Measurements from ENCODE around the gene CATSPERZ. TPM values are rescaled to one million over a fixed set of nuclear protein-coding genes. Genes with fewer than 3 reads are reported as not detected.
A peak's percentile ranks its signal among the peaks of the same experiment; 100 is the strongest.

The CATSPERZ gene
- total and polyA plus RNA-seq, 9 of the 15 experiments (the other 6 are each of a cell fraction or from before 2014, with no cell fraction given) = 0.86 to 8.5 (median 3.5) TPM

DNA sequence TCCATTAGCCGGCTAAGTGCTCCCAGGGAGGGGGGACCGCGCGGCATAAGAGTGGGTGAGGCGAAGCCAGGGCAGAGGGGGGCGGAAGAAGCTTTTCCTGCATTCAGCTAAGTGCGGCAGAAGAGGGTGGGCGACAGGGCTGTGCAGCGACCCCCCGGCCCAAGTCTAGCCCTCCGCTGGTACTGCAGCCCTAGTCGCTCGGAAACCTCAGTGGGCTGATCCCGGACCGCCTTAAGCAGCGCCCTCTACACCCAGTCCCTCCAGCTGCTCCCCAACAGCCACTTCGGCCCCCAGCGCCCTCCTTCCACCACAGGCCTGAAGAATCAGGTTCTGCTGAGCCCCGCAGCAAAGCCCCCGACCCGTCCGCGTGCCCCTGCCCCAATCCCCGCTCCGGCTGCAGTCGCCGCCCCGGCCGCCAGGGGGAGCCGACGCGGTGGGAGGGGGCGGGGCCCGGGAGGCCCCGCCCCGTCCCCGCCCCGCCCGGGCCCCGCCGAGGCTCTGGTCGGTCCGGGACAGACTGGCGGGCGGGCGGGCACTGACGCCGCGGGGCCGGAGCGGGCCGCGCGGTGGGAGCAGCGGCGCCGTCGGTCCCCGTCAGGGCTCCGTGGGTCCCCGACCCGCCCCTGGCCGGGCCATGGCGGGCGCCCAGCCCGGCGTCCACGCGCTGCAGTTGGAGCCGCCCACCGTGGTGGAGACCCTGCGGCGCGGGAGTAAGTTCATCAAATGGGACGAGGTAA is 49.0 kb upstream of the CATSPERZ start, which contains the start of gene PLCB3 (continued):
- TF ChIP-seq, protein P1, sequence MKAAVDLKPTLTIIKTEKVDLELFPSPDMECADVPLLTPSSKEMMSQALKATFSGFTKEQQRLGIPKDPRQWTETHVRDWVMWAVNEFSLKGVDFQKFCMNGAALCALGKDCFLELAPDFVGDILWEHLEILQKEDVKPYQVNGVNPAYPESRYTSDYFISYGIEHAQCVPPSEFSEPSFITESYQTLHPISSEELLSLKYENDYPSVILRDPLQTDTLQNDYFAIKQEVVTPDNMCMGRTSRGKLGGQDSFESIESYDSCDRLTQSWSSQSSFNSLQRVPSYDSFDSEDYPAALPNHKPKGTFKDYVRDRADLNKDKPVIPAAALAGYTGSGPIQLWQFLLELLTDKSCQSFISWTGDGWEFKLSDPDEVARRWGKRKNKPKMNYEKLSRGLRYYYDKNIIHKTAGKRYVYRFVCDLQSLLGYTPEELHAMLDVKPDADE (conservative IDR thresholded peaks at IDR 0.05; ENCODE audit: control insufficient read depth, low read depth, low read length) = peak; percentile 56; the same call in 1 of the 2 replicates
- TF ChIP-seq, protein P2, sequence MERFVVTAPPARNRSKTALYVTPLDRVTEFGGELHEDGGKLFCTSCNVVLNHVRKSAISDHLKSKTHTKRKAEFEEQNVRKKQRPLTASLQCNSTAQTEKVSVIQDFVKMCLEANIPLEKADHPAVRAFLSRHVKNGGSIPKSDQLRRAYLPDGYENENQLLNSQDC (CRISPR knock-in tag; IDR thresholded peaks at IDR 0.05) = no peak
- TF ChIP-seq ZNF561 (CRISPR knock-in tag; conservative IDR thresholded peaks at IDR 0.05) (no peak), CHCHD3 (CRISPR knock-in tag; IDR thresholded peaks at IDR 0.05) (no peak), ZNF197 (CRISPR knock-in tag; IDR thresholded peaks at IDR 0.05; ENCODE audit: low read depth) (no peak), YBX1 (IDR thresholded peaks at IDR 0.05) (no peak), ZNF224 (CRISPR knock-in tag; IDR thresholded peaks at IDR 0.05) (no peak), JUNB (CRISPR knock-in tag; conservative IDR thresholded peaks at IDR 0.05) (no peak), KLF16 (IDR thresholded peaks at IDR 0.05) (no peak), SRSF7 (optimal IDR thresholded peaks at IDR 0.05; ENCODE audit: low read depth, low read length) (no peak), BACH1 (tag; IDR thresholded peaks at IDR 0.05) (no peak), TEAD4 (IDR thresholded peaks at IDR 0.05; ENCODE audit: low read length) (no peak), TEAD4 (CRISPR knock-in tag; IDR thresholded peaks at IDR 0.05; ENCODE audit: borderline replicate concordance) (no peak), TCF7 (IDR thresholded peaks at IDR 0.05; ENCODE audit: borderline replicate concordance) (no peak), ZBTB1 (CRISPR knock-in tag; IDR thresholded peaks at IDR 0.05; ENCODE audit: borderline replicate concordance, low read depth) (no peak)
- TF ChIP-seq, protein P3, sequence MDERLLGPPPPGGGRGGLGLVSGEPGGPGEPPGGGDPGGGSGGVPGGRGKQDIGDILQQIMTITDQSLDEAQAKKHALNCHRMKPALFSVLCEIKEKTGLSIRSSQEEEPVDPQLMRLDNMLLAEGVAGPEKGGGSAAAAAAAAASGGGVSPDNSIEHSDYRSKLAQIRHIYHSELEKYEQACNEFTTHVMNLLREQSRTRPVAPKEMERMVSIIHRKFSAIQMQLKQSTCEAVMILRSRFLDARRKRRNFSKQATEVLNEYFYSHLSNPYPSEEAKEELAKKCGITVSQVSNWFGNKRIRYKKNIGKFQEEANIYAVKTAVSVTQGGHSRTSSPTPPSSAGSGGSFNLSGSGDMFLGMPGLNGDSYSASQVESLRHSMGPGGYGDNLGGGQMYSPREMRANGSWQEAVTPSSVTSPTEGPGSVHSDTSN (CRISPR knock-in tag; IDR thresholded peaks at IDR 0.05; ENCODE audit: low read depth) = no peak
- TF ChIP-seq, protein P3 (tag; conservative IDR thresholded peaks at IDR 0.05; ENCODE audit: low read depth) = no peak
- TF ChIP-seq, protein P4, sequence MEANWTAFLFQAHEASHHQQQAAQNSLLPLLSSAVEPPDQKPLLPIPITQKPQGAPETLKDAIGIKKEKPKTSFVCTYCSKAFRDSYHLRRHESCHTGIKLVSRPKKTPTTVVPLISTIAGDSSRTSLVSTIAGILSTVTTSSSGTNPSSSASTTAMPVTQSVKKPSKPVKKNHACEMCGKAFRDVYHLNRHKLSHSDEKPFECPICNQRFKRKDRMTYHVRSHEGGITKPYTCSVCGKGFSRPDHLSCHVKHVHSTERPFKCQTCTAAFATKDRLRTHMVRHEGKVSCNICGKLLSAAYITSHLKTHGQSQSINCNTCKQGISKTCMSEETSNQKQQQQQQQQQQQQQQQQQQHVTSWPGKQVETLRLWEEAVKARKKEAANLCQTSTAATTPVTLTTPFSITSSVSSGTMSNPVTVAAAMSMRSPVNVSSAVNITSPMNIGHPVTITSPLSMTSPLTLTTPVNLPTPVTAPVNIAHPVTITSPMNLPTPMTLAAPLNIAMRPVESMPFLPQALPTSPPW (CRISPR knock-in tag; IDR thresholded peaks at IDR 0.05) = peak; percentile 77
- TF ChIP-seq, protein P5, sequence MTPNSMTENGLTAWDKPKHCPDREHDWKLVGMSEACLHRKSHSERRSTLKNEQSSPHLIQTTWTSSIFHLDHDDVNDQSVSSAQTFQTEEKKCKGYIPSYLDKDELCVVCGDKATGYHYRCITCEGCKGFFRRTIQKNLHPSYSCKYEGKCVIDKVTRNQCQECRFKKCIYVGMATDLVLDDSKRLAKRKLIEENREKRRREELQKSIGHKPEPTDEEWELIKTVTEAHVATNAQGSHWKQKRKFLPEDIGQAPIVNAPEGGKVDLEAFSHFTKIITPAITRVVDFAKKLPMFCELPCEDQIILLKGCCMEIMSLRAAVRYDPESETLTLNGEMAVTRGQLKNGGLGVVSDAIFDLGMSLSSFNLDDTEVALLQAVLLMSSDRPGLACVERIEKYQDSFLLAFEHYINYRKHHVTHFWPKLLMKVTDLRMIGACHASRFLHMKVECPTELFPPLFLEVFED (CRISPR knock-in tag; conservative IDR thresholded peaks at IDR 0.05) = no peak
- TF ChIP-seq, protein P6, sequence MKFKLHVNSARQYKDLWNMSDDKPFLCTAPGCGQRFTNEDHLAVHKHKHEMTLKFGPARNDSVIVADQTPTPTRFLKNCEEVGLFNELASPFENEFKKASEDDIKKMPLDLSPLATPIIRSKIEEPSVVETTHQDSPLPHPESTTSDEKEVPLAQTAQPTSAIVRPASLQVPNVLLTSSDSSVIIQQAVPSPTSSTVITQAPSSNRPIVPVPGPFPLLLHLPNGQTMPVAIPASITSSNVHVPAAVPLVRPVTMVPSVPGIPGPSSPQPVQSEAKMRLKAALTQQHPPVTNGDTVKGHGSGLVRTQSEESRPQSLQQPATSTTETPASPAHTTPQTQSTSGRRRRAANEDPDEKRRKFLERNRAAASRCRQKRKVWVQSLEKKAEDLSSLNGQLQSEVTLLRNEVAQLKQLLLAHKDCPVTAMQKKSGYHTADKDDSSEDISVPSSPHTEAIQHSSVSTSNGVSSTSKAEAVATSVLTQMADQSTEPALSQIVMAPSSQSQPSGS (CRISPR knock-in tag; IDR thresholded peaks at IDR 0.05) = no peak
